ENCODE data around the gene TBCD. TPM values are rescaled to one million over a fixed set of nuclear protein-coding genes. Genes with fewer than 3 reads are reported as not detected.

TBCD gene
- total RNA-seq, 3 donors from 2014 or later: 45.4 to 65.9 (median 53.3) TPM

DNA sequence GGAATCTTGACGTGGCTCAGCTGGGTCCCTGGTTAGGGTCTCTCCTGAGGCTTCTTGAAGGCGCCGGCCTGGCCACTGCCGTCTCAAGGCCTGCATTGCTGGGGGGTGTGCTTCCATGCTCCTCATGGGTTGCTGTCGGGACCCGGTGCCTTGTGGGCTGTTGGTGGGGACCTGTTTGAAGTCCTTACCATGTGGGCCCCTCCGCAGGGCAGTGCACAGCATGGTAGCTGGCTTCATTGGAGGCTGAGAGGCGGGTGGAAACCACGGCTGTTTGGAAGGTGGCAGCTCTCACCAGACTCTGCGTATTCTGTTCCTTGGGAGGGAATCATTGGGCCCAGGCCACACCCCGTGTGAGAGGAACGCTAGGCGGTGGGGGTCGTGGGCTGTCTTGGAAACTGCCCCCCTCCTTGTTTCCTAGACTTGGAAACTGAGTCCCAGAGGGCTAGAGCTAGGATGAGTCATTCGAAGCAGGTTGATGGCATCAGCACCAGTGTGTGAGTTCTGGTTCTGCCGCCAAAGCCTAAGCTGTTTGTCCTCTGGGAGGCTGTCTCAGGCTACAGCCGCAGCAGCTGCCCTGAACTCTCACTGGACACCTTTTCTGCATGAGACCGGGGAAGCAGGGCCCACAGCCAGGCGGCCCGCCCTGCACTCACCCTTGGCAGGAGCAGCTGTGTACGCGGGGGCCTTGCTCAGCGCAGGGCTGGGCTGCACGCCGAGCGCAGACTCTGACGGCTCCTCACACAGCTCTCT lies 52.8 kb downstream of the TBCD start:
- Histone ChIP-seq H3K27ac (peak overlapping the region in 1 of 2 donors; percentile 69), H3K4me1 (peaks cover 0 to 11% of the 10 kb centered on the region in 2 donors), H3K27me3 (no peaks in the 10 kb centered on the region), H3K4me3 (peak overlapping the region in 1 of 3 donors; percentile 19), H3K9me3 (no peaks in the 10 kb centered on the region), H3K36me3 (no peaks in the 10 kb centered on the region)
- peak in 1 of 2 donors; percentile 41 for DNase-seq (ENCODE audit: low spot score in 2 of 2)
- TF ChIP-seq, protein P1, sequence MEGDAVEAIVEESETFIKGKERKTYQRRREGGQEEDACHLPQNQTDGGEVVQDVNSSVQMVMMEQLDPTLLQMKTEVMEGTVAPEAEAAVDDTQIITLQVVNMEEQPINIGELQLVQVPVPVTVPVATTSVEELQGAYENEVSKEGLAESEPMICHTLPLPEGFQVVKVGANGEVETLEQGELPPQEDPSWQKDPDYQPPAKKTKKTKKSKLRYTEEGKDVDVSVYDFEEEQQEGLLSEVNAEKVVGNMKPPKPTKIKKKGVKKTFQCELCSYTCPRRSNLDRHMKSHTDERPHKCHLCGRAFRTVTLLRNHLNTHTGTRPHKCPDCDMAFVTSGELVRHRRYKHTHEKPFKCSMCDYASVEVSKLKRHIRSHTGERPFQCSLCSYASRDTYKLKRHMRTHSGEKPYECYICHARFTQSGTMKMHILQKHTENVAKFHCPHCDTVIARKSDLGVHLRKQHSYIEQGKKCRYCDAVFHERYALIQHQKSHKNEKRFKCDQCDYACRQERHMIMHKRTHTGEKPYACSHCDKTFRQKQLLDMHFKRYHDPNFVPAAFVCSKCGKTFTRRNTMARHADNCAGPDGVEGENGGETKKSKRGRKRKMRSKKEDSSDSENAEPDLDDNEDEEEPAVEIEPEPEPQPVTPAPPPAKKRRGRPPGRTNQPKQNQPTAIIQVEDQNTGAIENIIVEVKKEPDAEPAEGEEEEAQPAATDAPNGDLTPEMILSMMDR (IDR thresholded peaks at IDR 0.05): no peak
- peak in 2 of 3 donors; percentile 16 to 53 for TF ChIP-seq POLR2AphosphoS5 (IDR thresholded peaks at IDR 0.05)
- intact Hi-C loops (cut with DNase I; ENCODE audit: low total_unique reads): no loop called here

GRCh38 chr17:82805254-82805653 lies 53.4 kb downstream of the TBCD start:
- intact Hi-C loops (cut with DNase I; ENCODE audit: low total_unique reads): no loop called here
- no peak for DNase-seq (ENCODE audit: low spot score in 2 of 2)
- H3K9me3 ChIP-seq: no peaks in the 10 kb centered on the region
- H3K27ac ChIP-seq: peak overlapping the region in 1 of 2 donors; percentile 74
- H3K27me3 ChIP-seq: no peaks in the 10 kb centered on the region
- TF ChIP-seq POLR2A (IDR thresholded peaks at IDR 0.05): no peak
- no peak for TF ChIP-seq POLR2AphosphoS5 (IDR thresholded peaks at IDR 0.05)
- TF ChIP-seq, protein P1 (IDR thresholded peaks at IDR 0.05): no peak
- no peaks in the 10 kb centered on the region for H3K36me3 ChIP-seq
- H3K4me3 ChIP-seq: peak overlapping the region in 1 of 3 donors; percentile 19
- H3K4me1 ChIP-seq: peaks cover 0 to 11% of the 10 kb centered on the region in 2 donors

DNA sequence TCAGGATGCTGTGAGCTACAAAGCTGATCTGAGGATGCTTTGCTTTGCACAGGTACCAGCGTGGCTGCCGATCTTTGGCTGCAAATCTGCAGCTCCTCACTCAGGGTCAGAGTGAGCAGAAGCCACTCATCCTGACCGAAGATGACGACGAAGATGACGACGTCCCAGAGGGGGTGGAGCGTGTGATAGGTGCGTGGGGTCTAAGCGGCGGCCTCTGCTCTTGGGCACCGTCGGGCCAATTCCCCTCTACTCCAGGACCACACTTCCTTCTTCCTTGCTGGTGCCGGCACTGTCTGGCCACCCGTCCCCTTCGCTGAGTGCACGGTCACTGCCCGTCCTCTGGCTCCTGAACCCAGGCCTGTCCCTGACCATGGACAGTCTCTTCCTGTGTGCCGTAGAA lies 54.0 kb downstream of the TBCD start:
- Histone ChIP-seq H3K4me3 (no peak overlapping the region), H3K36me3 (no peaks in the 10 kb centered on the region), H3K27ac (no peak overlapping the region), H3K9me3 (no peaks in the 10 kb centered on the region), H3K27me3 (no peaks in the 10 kb centered on the region), H3K4me1 (peaks cover 0 to 11% of the 10 kb centered on the region in 2 donors)
- TF ChIP-seq, protein P1 (IDR thresholded peaks at IDR 0.05): no peak
- TF ChIP-seq POLR2AphosphoS5 (IDR thresholded peaks at IDR 0.05) (no peak), POLR2A (IDR thresholded peaks at IDR 0.05) (no peak)
- intact Hi-C loops (cut with DNase I; ENCODE audit: low total_unique reads): no loop called here
- DNase-seq (ENCODE audit: low spot score in 2 of 2): no peak

DNA sequence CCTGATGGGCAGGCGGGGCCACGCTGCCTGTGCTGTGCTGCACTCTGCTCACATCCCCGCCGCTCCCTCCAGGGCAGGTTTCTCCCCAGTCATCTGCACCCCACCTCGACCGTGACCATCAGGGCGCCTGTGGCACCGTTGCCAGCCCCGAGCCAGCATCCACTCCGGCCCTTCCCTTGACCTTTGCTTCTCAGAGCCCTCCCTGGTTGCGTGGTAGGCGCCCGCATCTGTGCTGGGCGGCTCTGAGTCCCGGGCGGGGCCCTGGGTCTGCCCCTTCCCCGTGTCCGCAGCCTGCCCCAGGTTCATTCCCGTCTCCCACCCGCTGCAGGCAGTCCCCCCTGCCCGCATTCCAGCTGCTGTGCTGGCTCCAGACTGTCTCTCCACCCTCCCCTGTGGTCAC lies 54.8 kb downstream of the TBCD start:
- no peaks in the 10 kb centered on the region for H3K27me3 ChIP-seq

DNA sequence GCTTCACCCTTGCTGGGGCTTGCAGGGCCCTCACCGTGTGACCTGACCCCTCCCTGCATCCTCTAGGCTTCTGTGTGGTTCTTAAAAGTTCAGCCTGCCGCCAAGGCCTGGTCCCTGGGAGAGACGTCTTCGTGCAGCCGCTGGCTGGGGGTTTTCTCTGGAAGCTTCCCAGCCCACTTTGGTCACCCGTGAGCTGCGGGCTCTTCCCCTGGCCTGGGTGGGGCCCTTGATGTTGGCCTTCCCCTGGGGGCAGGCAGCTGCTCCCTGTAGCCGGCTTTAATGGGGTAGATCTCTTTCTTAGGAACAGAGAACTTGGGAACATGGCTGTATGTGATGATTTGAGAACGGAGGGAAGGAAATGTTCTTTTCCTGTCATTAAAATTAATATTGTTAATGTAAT lies 55.2 kb downstream of the TBCD start:
- Histone ChIP-seq H3K36me3 (no peaks in the 10 kb centered on the region), H3K4me1 (peaks cover 0 to 11% of the 10 kb centered on the region in 2 donors), H3K9me3 (no peaks in the 10 kb centered on the region), H3K27me3 (no peaks in the 10 kb centered on the region), H3K4me3 (no peak overlapping the region), H3K27ac (no peak overlapping the region)
- no peak for DNase-seq (ENCODE audit: low spot score in 2 of 2)
- no peak for TF ChIP-seq POLR2A (IDR thresholded peaks at IDR 0.05)
- TF ChIP-seq POLR2AphosphoS5 (IDR thresholded peaks at IDR 0.05): no peak
- TF ChIP-seq, protein P1 (IDR thresholded peaks at IDR 0.05): no peak
- intact Hi-C loops (cut with DNase I; ENCODE audit: low total_unique reads): no loop called here

More for the DNA sequence above, 54.8 kb downstream of the TBCD start:
- Histone ChIP-seq H3K4me3 (no peak overlapping the region), H3K9me3 (no peaks in the 10 kb centered on the region), H3K36me3 (no peaks in the 10 kb centered on the region), H3K4me1 (peaks cover 0 to 11% of the 10 kb centered on the region in 2 donors), H3K27ac (no peak overlapping the region)
- intact Hi-C loops (cut with DNase I; ENCODE audit: low total_unique reads): no loop called here
- no peak for DNase-seq (ENCODE audit: low spot score in 2 of 2)
- TF ChIP-seq POLR2AphosphoS5 (IDR thresholded peaks at IDR 0.05) (no peak), POLR2A (IDR thresholded peaks at IDR 0.05) (no peak)
- TF ChIP-seq, protein P1 (IDR thresholded peaks at IDR 0.05): no peak

Data from breast epithelium (tissue), 4 donors.